CD14-positive monocyte (primary cell): ENCODE measurements around the gene SEC16A. TPM values are rescaled to one million over a fixed set of nuclear protein-coding genes. Genes with fewer than 3 reads are reported as not detected.

Experiments
- DNase-seq, 3 donors: peaks; one replicate each; pipeline ENCODE4 v3.0.0-alpha.2; 2011 to 2022
- H2AFZ ChIP-seq: 2 replicates; pipeline ENCODE4 v1.6.0; 2012; ENCODE audit warnings: mild to moderate bottlenecking, low read depth, low read length, inconsistent platforms; ENCODE audit not compliant: insufficient read depth, poor library complexity, severe bottlenecking
- H3K27ac ChIP-seq, 2 donors: 1 replicate in 1 of 2; 2 replicates in 1 of 2; pipeline ENCODE4 v1.5.1; 2012 to 2013; ENCODE audit warnings: low read length in 2 of 2, control low read depth in 1 of 2, inconsistent platforms in 1 of 2, low read depth in 1 of 2, mild to moderate bottlenecking in 1 of 2
- H3K27me3 ChIP-seq, 2 donors: one replicate each; pipeline versions ENCODE4 v1.6.0 to v1.6.1; 2011 to 2013; ENCODE audit warnings: low read length in 2 of 2; ENCODE audit not compliant: control insufficient read depth in 2 of 2, insufficient read depth in 2 of 2
- H3K36me3 ChIP-seq, 2 donors: replicated peaks in 1 of 2; 1 replicate in 1 of 2; 2 replicates in 1 of 2; pipeline versions ENCODE4 v1.5.1 to v1.6.1; 2012 to 2013; ENCODE audit warnings: low read length in 2 of 2, control low read depth in 1 of 2, inconsistent platforms in 1 of 2, mild to moderate bottlenecking in 1 of 2; ENCODE audit not compliant: insufficient read depth in 2 of 2, control insufficient read depth in 1 of 2
- H3K4me1 ChIP-seq, 2 donors: 1 replicate in 1 of 2; 2 replicates in 1 of 2; pipeline versions ENCODE4 v1.5.1 to v1.6.1; 2012 to 2013; ENCODE audit warnings: low read length in 2 of 2, control low read depth in 1 of 2, inconsistent platforms in 1 of 2, mild to moderate bottlenecking in 1 of 2, moderate library complexity in 1 of 2; ENCODE audit not compliant: insufficient read depth in 2 of 2, control insufficient read depth in 1 of 2
- H3K4me2 ChIP-seq: replicated peaks from 2 replicates; pipeline ENCODE3; 2012; ENCODE audit warnings: low read length, moderate library complexity, mild to moderate bottlenecking; ENCODE audit not compliant: poor library complexity, severe bottlenecking; ENCODE audit errors: extremely low read depth
- H3K4me3 ChIP-seq, 3 experiments: fragments of 200-600 bp in 1 of 3; sonication (generic) in 1 of 3; replicated peaks in 1 of 3; 1 replicate in 2 of 3; 2 replicates in 1 of 3; pipeline ENCODE4 v1.5.1; 2011 to 2013; ENCODE audit warnings: low read length in 3 of 3, mild to moderate bottlenecking in 3 of 3, control low read depth in 2 of 3, low read depth in 2 of 3, inconsistent platforms in 1 of 3, moderate library complexity in 1 of 3
- H3K79me2 ChIP-seq: 2 replicates; pipeline ENCODE4 v1.6.0; 2012; ENCODE audit warnings: mild to moderate bottlenecking, control low read depth, inconsistent platforms, low read length, moderate library complexity; ENCODE audit not compliant: insufficient read depth
- H3K9ac ChIP-seq: 2 replicates; pipeline ENCODE4 v1.6.0; 2017; ENCODE audit warnings: low read length, mild to moderate bottlenecking; ENCODE audit not compliant: insufficient read depth, poor library complexity, severe bottlenecking
- H3K9me3 ChIP-seq, 2 donors: replicated peaks in 1 of 2; 1 replicate in 1 of 2; 2 replicates in 1 of 2; pipeline versions ENCODE4 v1.5.1 to v1.6.1; 2012 to 2013; ENCODE audit warnings: low read length in 2 of 2, control low read depth in 1 of 2; ENCODE audit not compliant: control insufficient read depth in 1 of 2, insufficient read depth in 1 of 2
- H4K20me1 ChIP-seq: 2 replicates; pipeline ENCODE4 v1.6.0; 2012; ENCODE audit warnings: mild to moderate bottlenecking, low read length, control low read depth, moderate library complexity; ENCODE audit not compliant: insufficient read depth
- H3K27ac Mint-ChIP-seq, 7 donors: one replicate each; pipeline ENCODE4 v1.8.0; 2020; ENCODE audit warnings: mild to moderate bottlenecking in 7 of 7, mixed read lengths in 7 of 7, moderate library complexity in 6 of 7, inconsistent platforms in 2 of 7
- H3K27me3 Mint-ChIP-seq, 3 donors: one replicate each; pipeline ENCODE4 v1.8.0; 2021 to 2022; ENCODE audit warnings: low read depth in 3 of 3, mild to moderate bottlenecking in 3 of 3, mixed read lengths in 3 of 3, moderate library complexity in 3 of 3, inconsistent platforms in 1 of 3
- H3K36me3 Mint-ChIP-seq, 2 donors: one replicate each; pipeline ENCODE4 v1.8.0; 2020; ENCODE audit warnings: mixed read lengths in 2 of 2, inconsistent platforms in 1 of 2, mild to moderate bottlenecking in 1 of 2
- H3K4me1 Mint-ChIP-seq: one replicate; pipeline ENCODE4 v1.8.0; 2020; ENCODE audit warnings: mild to moderate bottlenecking, mixed read lengths
- H3K4me3 Mint-ChIP-seq, 2 donors: one replicate each; pipeline ENCODE4 v1.8.0; 2020; ENCODE audit warnings: mild to moderate bottlenecking in 2 of 2, mixed read lengths in 2 of 2, moderate library complexity in 1 of 2
- H3K9me3 Mint-ChIP-seq, 7 donors: one replicate each; pipeline ENCODE4 v1.8.0; 2020 to 2022; ENCODE audit warnings: mixed read lengths in 7 of 7, mild to moderate bottlenecking in 6 of 7, moderate library complexity in 6 of 7, inconsistent platforms in 2 of 7
- CTCF ChIP-seq: fragments of 200-600 bp; IDR thresholded peaks from one replicate; pipeline ENCODE4 v1.8.0; 2022; ENCODE audit warnings: antibody characterized with exemption, mild to moderate bottlenecking
- WGBS: methylation state at CpG from one replicate; pipeline ENCODE4 v1.1.5; 2013; ENCODE audit warnings: missing lambda C conversion rate; ENCODE audit not compliant: insufficient coverage; 5-methylcytosine and 5-hydroxymethylcytosine counted together
- intact Hi-C, 2 donors: fragments of 100-400 bp; cut with micrococcal nuclease; formaldehyde crosslinking; loops; one replicate each; pipeline versions ENCODE4 v1.15.0 to v1.15.1; 2023
- polyA plus RNA-seq, 3 donors: library from polyadenylated mRNA; depleted of rRNA in 1 of 3; unstranded in 2 of 3; stranded (reverse) in 1 of 3; fragments of 300-500 nt in 2 of 3; fragments of >200 nt in 1 of 3; fragmentation: Illumina TruSeq in 2 of 3; gene quantifications; 1 replicate in 2 of 3; 2 replicates in 1 of 3; pipeline ENCODE4 v1.2.3, GENCODE V29; 2012 to 2021

SEC16A gene
- polyA plus RNA-seq, 3 donors = 11.1 to 36.8 (median 19.1) TPM

DNA sequence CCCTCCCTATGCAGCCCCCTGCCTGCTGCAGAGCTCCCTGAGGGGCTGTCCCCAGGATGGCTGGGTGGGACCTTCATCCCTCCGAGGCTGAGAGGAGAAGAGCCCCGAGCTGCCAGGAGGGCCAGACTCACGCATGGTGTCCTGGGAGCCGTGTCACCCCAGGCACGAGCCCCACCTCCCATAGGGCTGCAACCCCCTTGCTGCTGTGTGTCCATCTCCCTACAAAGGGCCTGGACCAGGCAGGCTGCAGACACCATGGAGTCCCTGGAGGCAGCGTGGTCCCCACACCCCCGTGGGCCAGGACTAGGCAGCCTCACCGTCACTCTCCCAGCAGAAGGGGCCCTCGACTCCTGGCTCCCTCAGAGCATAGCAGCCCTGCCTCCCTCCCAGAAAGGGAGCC, 11.2 kb upstream of the SEC16A start:
- H3K27me3 ChIP-seq = no peaks in the 10 kb centered on the region
- Mint-ChIP-seq H3K36me3 (peaks cover 25 to 40% of the 10 kb centered on the region in 2 donors), H3K4me1 (no peaks in the 10 kb centered on the region), H3K27me3 (peaks cover 0 to 8% (median 8%) of the 10 kb centered on the region in 3 donors), H3K4me3 (no peak overlapping the region), H3K27ac (no peak overlapping the region), H3K9me3 (peaks cover 0 to 5% (median 2%) of the 10 kb centered on the region in 7 donors)
- H3K9me3 ChIP-seq = peaks cover 0 to 2% of the 10 kb centered on the region in 2 donors
- H2AFZ ChIP-seq = no peak overlapping the region
- H4K20me1 ChIP-seq = peaks cover 65% of the 10 kb centered on the region
- no peak for DNase-seq
- no peaks in the 10 kb centered on the region for H3K4me1 ChIP-seq
- H3K36me3 ChIP-seq = peaks cover 46% of the 10 kb centered on the region in 2 donors
- intact Hi-C loops = no loop called here
- TF ChIP-seq CTCF = no peak
- H3K27ac ChIP-seq = no peak overlapping the region
- no peak overlapping the region for H3K4me2 ChIP-seq
- H3K79me2 ChIP-seq = no peaks in the 10 kb centered on the region
- no peak overlapping the region for H3K9ac ChIP-seq
- H3K4me3 ChIP-seq = no peak overlapping the region
- WGBS = 87% methylated on average over 9 of the region's 9 CpGs

DNA sequence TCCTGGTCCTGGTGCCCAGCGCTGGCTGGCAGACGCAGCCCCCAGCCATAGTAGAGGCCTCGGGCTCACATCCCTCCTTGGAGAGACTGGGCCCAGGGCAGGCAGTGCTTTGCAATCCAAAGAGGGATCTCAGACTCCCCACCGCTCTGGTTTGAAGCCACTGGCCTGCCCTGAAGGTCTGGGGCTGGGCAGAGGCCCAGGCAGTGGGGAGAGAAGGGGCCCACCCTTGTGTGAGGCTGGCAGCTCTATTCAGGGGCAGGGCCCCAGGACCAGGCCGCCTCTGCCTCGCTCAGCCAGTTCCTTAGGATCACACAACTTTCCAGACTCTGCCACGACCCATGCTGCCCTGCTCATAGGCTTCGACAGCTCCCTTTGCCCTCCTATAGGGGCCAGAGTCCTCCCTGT, 10.7 kb upstream of the SEC16A start:
- TF ChIP-seq CTCF = no peak
- Histone ChIP-seq H3K4me3 (no peak overlapping the region), H2AFZ (no peak overlapping the region), H3K79me2 (no peaks in the 10 kb centered on the region), H3K9ac (no peak overlapping the region), H3K27me3 (no peaks in the 10 kb centered on the region), H3K27ac (no peak overlapping the region), H3K4me1 (no peaks in the 10 kb centered on the region), H3K36me3 (peaks cover 41 to 42% of the 10 kb centered on the region in 2 donors), H4K20me1 (peaks cover 61% of the 10 kb centered on the region), H3K4me2 (no peak overlapping the region), H3K9me3 (peaks cover 0 to 2% of the 10 kb centered on the region in 2 donors)
- no peak for DNase-seq
- Mint-ChIP-seq H3K9me3 (peaks cover 0 to 5% (median 2%) of the 10 kb centered on the region in 7 donors), H3K4me1 (peaks cover under 1% of the 10 kb centered on the region), H3K4me3 (no peak overlapping the region), H3K36me3 (peaks cover 21 to 36% of the 10 kb centered on the region in 2 donors), H3K27ac (no peak overlapping the region), H3K27me3 (peaks cover 0 to 8% (median 8%) of the 10 kb centered on the region in 3 donors)
- 88% methylated on average over 7 of the region's 8 CpGs for whole genome bisulfite sequencing
- intact Hi-C loops = no loop called here
